Umbilical cord (tissue), 2 donors: Measurements from ENCODE around the gene MAP2K2. TPM values are rescaled to one million over a fixed set of nuclear protein-coding genes. Genes with fewer than 3 reads are reported as not detected.
"Not testable (repeated sequence)": the region's sequence is repeated elsewhere in the genome, so short reads cannot be mapped to it uniquely, and the experiment has no call there.

Source experiments
- DNase-seq: peaks from one replicate; pipeline ENCODE4 v3.0.0-alpha.2; 2015; ENCODE audit warnings: low spot score
- total RNA-seq: library from RNA; depleted of rRNA; stranded (reverse); fragments of >200 nt; gene quantifications from one replicate; pipeline ENCODE4 v1.2.3, GENCODE V29; 2014; ENCODE audit warnings: low replicate concordance; ENCODE audit not compliant: insufficient read depth

MAP2K2 gene
- total RNA-seq, 1 donor from 2014 or later, result 72.5 TPM

DNA sequence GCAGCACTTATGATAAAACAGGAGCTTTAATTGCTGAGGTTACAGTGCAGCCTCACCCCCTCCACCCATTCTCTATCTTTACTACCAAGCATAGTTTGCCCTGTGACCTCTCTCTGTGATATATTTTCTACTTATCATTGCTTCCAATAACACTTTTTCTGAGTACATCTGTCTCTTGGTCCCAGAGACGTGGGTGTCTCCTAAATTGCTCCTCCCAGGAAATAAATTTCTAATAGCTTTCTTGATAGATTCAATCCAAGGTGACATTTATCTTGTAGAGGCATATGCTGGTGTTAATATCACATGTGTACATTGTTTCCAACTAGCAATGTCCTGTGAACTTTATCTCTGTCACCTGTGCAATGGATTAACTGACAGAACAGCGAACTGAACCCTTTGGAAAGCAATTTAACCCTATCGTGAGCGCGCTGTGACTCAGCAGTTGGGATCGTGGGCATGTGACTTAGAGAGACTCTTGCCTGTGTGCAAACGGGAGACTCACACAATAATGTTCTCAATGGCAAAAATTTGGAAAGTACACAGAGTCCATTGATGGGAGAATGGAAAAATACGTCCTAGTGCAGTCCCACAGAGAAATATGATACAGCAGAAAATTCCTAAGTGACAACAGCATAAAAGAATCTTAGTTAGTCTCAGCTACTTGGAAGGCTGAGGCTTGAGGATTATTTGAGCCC is 7.0 kb upstream of the MAP2K2 start:
- DNase-seq, result no peak

DNA sequence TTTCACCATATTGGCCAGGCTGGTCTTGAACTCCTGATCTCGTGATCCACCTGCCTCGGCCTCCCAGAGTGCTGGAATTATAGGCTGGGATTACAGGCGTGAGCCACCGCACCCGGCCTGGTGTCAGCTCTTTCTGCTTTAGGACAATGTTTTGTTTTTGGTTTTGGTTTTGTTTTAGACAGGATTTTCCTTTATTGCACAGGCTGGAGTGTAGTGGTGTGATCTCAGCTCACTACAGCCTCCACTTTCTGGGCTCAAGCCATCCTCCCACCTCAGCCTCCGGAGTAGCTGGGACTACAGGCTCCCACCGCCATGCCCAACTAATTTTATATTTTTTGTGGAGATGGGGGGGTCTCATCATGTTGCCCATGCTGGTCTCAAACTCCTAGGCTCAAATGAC is 5.1 kb upstream of the MAP2K2 start:
- not testable (repeated sequence) for DNase-seq

DNA sequence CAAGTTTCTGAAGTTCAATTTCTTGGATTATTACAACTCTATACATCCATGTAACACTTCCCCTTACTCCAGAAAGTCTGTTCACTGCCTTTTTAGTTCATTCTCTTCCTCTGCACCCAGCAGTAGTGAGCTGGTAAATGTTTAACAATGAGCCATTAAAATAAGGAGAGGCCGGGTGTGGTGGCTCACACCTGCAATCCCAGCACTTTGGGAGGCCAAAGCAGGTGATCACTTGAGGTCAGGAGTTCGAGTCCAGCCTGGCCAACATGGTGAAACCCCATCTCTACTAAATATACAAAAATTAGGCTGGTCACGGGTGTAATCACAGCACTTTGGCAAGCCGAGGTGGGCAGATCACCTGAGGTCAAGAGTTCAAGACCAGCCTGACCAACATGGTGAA is 3.4 kb upstream of the MAP2K2 start:
- not testable (repeated sequence) for DNase-seq

DNA sequence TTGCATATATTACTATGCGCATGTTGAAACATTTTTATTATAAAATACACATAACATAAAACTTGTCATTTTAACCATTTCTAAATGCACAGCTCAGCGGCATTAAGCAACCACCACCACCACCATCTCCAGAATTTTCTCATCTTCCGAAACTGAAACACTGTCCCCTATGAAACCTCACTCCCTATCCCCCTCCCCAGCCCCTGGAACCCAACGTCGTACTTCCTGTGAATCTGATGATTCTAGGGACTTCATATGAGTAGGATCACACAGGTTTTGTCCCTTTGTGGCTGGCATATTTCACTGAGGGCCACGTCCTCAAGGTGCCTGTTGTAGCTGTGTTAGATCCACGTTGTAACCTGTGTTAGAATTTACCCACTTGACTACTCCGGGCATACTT is 716 bp upstream of the MAP2K2 start:
- DNase-seq, result no peak

DNA sequence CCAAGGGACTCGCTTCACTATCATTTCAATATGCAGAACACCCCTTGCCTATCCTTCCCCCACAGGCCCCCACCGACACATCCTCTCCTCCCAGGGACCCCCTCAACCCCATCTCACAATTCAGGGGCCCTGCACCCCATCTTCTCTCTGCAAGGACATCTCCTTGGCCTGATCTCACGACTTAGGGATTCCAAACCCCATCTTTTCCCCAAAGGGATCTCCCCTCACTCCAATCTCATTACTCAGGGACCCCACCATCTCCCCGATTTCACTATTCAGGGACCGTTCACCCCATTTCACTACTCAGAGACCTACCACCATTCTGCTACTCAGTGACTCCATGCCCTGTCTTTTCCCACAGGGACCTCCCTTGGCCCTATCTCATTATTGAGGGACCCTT is 1.4 kb downstream of the MAP2K2 start:
- DNase-seq, result no peak

DNA sequence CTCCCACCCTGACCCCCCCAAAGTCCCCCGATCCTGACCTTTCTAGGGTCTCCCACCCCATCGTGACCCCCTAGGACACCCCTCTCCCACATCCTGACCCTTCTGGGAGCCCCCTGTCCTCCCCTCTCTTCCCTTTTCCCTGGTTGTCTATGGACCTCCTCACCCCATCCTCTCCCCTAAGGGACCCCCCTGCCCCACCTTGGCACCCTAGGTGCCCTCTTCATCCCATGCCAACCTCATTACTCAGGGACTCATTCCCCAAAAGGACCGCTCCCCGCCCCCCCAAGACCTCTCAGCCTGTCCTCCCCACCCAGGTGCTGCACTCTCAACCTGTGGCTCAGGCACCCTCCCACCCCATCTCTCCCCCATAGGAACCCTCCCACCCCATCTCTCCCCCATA is 2.1 kb downstream of the MAP2K2 start:
- no peak for DNase-seq

DNA sequence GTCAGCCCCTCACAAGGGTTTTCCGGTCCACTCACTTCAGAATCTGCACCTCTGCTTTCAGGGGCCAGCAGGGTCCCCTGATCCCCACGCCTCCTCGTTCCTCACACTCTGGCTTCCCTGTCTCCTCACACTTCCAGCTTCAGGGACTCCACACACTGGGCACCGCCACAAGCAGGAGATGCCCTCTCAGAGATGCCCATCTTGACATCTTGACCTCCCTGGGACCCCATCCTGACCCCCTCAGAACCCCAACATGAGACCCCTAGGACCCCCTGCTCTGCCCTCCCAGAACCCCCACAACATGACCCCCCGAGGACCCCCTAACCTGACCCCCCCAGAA is 2.7 kb downstream of the MAP2K2 start:
- DNase-seq, result no peak

DNA sequence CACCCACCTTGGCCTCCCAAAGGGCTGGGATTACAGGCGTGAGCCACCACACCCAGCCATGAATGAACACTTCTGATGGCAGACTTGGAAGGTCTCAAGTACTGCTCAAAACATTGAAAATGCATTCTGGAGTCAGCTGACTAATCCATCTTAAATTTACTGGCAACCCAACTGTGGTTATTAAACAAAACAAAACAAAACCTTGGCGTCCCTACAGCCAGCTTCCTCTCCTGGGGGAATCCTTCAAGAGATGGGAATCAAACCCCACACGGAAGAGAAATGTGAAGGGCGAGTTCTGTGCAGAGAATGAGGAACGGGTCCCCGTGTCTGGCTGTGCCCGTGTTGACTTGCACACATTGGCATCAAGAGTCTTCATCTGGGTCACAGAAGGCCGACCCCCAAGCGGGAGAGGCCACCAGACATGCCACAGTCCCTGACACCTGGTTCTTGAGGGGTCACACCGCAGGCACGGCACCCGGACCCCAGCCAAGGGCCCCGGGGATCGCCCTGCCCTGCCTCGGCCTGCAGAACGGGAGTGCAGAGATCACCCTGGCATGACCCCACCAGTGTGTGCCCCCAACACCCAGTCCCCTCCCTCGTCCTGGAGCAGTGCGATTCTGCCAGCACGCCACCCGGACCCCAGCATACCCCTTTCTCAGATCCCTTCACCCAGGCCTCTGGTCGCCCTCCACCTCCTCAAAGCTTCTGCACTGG is 3.2 kb downstream of the MAP2K2 start:
- DNase-seq, result no peak

DNA sequence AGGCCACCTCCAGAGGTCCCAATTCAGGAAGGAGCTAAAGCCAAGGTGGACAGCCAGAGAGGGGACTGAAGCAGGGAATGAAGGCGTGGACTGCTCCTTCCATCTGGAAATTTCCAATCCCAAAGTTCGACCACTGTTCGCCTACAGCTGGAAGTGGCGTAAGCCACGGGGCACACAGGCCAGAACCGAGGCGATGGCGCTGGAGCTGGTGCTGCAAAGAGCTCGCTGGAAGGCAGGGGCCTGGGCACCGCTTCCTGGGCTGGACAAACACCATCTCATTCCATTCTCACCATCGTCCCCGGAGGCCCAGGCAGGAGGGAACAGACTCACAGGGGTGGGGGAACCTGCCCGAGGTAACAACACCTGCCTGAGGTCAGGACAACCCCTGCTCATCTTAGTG is 4.2 kb downstream of the MAP2K2 start:
- DNase-seq, result no peak

DNA sequence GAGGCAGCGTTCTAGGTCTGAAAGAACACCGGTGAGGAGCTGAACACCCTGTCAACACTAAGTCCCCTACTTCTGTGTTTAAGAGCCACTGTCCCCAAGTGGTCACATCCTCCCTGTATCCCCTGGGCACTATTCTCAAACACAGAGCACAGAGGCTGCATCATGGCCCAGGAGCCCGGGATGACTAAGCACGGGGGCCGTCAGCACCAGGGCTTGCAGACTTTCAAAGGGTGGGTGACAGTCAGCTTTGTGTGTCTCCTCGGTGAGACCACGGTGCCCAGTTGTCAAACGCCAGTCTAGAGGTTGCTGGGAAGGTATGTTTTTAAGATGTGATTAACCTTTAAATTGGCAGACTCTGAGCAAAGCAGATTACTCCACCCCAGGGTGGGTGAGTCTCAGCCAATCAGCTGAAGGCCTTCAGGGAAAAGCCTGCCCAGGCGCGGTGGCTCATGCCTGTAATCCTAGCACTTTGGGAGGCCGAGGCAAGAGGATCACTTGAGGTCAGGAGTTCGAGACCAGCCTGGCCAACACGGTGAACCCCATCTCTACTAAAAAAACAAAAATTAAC is 8.0 kb downstream of the MAP2K2 start:
- DNase-seq, result no peak

DNA sequence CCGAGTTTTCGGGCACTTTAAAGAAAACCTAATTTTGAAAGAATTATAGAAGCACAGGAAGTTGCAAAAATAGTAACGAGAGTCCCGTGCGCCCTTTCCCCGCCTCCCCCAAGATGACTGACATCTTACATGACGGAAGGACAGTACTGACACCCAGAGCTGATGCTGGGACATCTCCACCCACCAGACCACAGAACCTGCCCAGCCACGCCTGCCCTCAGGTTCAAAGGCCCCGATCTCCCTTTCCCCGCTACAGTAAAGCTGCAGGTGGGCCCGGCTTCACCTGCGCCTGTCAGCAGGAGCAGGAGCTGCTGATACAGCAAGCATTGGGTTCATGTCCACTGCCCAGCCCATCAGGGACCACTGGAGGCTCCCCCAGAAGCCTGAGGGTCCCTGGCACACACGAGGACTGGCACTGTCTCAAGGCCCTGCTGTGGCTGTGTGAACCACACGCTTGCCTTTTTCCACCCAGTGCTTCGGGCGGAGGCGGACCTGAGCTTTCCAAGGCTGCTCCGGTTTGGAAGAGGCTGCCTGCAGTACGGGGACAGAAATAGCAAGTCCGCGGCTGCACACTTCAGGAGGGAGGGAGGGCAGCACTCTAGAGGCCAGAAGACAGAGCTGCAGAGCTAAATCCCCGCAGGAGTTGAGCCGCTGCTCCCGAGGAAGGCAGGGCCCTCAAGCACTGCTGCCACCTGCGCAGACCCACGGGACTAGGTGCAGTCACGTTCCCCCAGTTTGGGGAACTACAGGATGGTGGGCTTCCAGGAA is 8.7 kb downstream of the MAP2K2 start:
- no peak for DNase-seq

DNA sequence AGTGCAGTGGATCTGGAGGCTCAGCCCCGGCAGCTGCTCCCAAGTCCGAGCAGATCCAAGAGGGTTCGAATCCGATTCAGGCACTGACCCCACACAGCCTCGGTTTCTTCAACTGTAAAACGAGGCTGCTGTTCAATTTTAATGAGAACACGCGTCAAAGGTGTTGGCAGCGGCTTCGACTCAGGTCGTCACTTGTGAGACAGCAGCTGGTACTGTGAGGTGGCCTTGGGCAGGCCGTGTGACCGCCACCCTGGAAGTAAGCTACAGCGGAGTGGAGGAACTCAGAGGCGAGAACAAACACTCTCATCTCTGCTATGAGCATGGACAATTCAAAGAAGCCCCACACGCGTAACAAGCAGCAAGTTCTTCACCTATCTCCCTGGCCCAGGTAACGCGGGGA is 9.7 kb downstream of the MAP2K2 start:
- no peak for DNase-seq

DNA sequence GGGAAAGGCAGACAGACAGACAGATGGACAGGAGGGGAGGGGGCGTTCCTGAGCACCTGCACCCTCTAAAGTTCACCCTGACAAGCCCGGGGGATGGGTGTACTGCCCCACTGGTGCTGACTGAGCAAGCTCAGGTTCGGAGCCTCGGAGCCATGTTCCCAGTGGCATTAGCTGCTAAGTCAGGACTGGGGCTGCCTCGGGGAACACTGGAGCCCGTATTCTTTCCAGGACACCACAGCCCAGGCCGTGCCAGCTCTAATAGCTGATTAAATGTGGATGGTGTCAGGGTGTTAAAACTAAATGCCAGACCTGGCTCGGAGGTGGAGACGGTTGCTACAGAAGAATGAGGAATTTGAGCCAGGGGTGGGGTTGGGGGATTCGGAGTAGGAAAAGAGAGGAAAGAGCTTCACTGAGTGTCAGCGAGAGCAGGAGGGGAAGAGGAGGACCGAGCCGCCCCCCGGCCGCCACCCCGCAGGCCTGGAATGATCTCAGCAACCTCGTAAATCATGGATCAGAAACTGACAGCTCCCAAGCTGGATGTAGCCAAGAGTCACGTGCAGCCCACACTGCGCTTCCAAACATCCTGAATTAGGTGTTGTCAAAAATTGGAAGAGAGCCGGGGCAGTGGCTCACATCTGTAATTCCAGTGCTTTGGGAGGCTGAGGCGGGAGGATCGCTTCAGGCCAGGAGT is 10.4 kb downstream of the MAP2K2 start:
- no peak for DNase-seq

DNA sequence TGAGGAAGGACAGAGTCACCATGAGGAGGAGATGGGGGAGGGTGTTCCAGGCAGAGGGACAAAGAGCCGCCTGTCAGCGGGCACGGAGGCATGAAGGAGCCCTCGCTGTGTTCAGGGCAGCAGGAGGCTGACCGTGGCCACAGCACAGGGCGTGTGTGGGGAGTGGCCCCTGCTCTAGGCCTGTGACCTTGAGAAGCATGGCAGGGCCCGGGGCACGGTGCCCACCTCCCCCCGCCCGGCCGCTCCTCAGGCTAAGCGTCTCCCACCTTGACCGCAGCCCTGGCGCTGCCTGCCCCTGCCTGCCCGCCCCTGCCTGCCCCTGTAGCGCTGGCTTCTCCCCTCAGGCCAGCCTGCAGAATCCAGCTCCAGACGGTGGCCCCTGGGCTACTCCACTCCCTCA is 11.6 kb downstream of the MAP2K2 start:
- DNase-seq, result no peak

DNA sequence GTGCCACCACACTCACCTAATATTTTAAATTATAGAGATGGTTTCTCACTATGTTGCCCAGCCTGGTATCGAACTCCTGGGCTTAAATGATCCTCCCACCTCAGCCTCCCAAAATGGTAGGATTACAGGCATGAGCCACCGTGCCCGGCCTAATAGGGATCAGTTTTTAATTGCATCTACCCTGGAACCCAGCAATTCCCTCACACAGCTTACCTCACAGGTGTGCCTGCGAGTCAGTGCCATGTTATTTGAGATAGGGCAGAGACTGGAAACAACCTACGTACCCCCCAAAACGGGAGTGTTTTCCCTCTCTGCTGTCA is 14.3 kb downstream of the MAP2K2 start:
- no peak for DNase-seq

DNA sequence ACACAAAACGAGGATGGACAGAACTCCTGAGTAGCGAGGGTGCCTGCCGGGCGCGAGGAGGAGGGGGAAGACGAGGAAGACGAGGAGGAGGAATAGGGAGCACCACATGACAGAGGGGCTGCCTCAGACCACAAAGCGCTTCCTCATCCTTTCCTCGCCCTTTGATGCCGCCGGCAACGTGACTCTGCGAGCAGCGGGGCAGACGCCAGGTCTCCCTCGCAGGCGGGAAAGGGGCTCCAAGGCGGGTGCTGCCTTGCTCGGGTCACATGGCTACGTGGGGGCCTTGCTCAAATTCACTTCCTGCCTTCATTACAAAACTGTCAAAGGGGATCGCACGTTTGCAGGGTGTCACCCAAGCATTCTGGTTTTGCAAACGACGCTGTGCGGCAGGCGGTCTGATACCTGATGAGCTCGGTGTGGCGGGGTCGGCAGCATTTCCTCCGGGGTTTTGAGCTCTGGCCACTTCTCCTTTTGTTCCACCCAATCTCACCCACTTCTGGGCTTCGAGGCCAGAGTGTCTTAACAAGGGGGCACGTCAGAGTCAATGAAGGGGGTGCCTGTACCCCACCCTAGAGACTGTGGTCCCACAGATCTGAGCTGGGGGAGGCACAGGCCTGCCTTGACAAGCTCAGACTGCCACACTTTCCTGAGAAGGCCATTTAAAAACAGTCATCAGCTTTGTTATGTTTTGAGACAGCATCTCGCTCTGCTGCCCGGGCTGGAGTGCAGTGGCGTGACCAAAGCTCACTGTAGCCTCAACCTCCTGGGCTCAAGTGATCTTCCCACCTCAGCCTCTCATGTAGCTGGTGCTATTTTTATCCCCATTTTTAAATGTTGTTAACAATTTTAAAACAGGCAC is 14.9 kb downstream of the MAP2K2 start:
- DNase-seq, result no peak

DNA sequence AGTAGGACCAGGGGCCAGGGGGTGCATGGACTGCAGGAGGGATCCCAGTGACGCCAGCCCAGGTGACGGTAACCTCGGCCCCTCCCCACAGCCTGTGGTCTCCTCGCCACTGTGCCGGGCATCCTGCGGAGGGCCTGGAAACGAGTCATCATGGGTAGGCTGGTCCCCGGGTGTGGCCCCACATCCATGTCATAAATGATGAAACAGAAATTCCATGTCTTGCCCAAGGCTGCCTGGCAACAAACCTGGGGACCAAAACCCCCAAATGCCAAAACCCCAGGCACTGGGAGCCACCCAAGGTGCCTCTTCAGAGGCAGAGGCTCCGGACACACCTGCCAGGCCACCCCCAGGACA is 20.9 kb downstream of the MAP2K2 start:
- DNase-seq, result no peak

DNA sequence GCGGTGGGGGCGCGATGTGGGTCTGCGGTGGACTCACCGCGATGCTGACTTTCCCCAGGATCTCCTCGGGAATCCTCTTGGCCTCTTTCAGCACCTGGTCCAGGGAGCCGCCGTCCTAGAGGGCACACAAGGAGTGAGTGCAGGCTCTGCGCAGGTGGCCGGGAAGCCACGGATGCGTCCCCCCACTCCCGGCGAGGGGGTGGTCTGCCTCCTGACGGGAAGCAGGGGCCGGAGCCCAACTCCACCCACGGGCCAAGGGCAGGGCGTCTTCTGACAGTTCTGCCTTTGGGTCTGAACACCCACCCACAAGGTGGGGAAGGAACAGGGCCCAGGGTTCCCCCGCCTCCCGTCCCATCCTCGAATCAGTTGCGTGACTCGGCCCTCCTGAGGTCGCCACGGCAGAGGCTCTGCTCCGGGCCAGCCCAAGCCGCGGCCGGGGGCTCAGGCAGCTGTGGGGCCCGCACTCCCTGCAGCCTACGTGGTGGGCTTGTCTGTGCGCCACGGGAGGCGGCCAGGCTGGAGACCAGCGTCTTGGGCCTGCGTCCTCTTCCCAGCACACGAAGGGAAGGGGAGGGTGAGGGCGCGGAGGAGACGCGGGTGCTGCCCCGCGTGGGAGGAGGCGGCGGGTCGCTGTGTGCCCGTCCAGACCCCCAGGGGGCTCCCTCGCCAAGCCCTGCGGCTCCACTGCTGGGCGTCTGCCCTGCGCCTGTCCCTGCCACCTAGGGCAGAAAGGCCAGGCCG is 21.4 kb downstream of the MAP2K2 start:
- DNase-seq, result no peak

DNA sequence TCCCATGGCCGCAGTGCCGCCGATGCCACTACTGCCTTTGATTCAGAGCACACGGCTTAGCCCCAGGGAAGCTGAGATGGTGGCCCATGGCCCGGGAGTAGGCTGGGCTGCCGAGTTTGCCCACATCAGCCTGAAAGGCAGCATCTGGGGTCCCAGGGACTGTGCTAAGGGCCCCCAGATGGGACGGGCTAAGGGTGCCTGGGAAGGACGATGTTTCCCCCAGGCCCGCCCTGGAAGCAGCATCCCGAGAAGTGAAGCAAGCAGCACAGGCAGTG is 22.5 kb downstream of the MAP2K2 start:
- DNase-seq, result no peak

DNA sequence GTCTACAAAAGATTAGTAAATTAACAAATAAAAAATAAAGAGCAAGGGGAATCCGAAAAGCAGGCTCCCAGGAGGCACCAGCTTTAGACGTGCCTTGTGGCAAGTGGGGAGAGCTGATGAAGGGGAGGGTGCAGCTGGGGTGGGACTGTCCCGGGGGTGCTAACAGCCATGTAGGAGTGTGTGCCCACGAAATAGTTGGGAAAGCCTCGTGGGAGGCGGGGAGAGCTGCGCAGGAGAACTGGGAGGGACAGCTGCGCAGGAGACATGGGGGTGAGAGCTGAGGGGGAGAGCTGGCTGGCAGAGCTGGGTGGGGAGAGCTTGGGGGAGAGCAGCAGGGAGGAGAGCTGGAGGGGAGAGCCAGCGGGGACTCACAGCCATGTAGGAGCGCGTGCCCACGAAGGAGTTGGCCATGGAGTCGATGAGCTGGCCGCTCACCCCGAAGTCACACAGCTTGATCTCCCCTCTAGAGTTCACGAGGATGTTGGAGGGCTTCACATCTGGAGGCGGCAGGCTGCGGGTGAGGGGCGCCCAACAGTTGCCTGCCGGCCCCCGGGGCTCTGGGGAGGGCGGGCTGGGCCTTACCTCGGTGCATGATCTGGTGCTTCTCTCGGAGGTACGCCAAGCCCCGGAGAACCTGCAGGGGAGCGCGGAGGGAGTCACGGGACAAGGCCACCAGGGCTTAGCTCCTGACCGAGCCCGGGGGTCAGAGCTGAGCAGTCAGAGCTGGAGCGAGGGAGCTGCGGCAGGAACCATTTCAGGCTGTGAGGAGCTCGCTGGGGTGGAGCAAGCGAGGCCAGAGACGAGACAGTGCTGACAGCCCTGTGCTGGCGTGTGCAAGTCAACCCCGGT is 23.1 kb downstream of the MAP2K2 start:
- no peak for DNase-seq
